Vagina (tissue), 2 donors: ENCODE results near the gene SETD1B.

Experiments
- POLR2A ChIP-seq, 2 donors: fragments of 450-650 bp; IDR thresholded peaks; one replicate each; pipeline ENCODE4 v1.6.1; 2017; ENCODE audit warnings: antibody characterized with exemption in 2 of 2, mild to moderate bottlenecking in 2 of 2, moderate library complexity in 2 of 2
- TF ChIP-seq, protein P1 (sequence below), 3 experiments: fragments of 450-650 bp in 2 of 3; fragments of 200-600 bp in 1 of 3; sonication (generic) in 1 of 3; IDR thresholded peaks; one replicate each; pipeline ENCODE4 v1.5.1; 2017 to 2019; ENCODE audit warnings: antibody characterized with exemption in 3 of 3, mild to moderate bottlenecking in 2 of 3, moderate library complexity in 2 of 3

DNA sequence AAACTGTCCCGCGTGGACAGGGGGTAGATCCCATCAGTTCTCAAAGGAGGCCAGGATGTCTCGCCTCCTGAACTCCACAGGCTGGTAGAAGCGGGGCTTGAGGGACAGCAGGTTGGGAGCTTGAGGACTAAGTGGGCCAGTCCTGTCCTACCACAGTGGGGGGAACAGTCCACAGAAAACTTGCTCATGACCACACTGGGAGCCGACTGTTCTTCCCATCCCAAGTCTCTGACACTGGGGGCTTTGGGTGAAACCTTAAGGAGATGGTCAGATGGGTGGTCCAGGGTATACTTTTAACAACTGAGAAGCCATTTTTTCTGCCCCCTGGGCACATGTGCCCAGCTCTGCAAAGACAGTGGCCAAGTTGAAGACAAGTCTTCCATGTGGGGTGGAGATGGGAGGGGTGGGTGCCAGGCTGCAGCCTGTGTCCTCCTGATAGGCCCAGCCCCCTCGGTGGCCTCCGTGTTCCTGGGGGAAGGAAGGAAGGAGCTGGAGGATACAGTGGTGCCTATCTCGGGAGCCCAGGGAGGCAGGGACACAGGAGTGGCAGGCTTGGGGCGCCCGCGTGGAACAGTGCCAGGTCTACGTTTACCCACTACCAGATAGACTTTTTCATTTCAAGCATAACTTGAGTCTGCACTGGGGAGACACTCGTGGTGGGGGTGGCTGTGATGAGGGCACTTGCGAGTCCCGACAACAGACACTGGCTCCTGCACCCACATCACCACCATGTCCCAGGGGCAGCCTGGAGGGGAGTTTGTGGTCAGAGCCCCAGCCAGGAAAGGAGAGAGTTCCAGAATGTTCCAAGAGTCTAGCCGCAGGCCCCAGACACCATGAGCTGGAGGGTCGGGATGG is 25.0 kb upstream of the SETD1B start:
- no peak for TF ChIP-seq POLR2A (IDR thresholded peaks at IDR 0.05)
- TF ChIP-seq, protein P1, sequence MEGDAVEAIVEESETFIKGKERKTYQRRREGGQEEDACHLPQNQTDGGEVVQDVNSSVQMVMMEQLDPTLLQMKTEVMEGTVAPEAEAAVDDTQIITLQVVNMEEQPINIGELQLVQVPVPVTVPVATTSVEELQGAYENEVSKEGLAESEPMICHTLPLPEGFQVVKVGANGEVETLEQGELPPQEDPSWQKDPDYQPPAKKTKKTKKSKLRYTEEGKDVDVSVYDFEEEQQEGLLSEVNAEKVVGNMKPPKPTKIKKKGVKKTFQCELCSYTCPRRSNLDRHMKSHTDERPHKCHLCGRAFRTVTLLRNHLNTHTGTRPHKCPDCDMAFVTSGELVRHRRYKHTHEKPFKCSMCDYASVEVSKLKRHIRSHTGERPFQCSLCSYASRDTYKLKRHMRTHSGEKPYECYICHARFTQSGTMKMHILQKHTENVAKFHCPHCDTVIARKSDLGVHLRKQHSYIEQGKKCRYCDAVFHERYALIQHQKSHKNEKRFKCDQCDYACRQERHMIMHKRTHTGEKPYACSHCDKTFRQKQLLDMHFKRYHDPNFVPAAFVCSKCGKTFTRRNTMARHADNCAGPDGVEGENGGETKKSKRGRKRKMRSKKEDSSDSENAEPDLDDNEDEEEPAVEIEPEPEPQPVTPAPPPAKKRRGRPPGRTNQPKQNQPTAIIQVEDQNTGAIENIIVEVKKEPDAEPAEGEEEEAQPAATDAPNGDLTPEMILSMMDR (IDR thresholded peaks at IDR 0.05) = no peak
